Measurements from ENCODE around the gene HYKK.

DNA sequence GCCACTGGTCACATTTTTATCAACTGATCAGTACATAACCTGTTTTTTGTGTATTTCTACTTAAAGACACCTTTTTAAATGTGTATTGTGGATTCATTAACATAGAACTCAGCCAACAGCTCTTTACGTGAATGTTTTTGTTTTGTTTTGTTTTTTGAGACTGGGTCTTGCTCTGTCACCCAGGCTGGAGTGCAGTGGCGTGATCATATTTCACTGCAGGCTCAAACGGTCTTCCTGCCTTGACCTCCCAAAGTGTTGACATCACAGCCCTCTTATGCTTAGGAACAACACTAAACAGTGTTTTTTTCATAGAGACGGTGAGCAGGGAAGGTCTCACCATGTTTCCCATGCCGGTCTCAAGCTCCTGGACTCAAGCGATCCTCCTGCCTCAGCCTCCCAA is 42.8 kb downstream of the HYKK start:
- TF ChIP-seq, protein P1, sequence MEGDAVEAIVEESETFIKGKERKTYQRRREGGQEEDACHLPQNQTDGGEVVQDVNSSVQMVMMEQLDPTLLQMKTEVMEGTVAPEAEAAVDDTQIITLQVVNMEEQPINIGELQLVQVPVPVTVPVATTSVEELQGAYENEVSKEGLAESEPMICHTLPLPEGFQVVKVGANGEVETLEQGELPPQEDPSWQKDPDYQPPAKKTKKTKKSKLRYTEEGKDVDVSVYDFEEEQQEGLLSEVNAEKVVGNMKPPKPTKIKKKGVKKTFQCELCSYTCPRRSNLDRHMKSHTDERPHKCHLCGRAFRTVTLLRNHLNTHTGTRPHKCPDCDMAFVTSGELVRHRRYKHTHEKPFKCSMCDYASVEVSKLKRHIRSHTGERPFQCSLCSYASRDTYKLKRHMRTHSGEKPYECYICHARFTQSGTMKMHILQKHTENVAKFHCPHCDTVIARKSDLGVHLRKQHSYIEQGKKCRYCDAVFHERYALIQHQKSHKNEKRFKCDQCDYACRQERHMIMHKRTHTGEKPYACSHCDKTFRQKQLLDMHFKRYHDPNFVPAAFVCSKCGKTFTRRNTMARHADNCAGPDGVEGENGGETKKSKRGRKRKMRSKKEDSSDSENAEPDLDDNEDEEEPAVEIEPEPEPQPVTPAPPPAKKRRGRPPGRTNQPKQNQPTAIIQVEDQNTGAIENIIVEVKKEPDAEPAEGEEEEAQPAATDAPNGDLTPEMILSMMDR (IDR thresholded peaks at IDR 0.05), result no peak
- no peak for TF ChIP-seq POLR2AphosphoS5 (IDR thresholded peaks at IDR 0.05)

Measured in prostate gland (tissue), 2 donors.